Pancreas (tissue), 10 donors: ENCODE results near the gene RRP1B. TPM values are rescaled to one million over a fixed set of nuclear protein-coding genes. Genes with fewer than 3 reads are reported as not detected.

Experiments
- ATAC-seq, 4 donors: fragments of 200-7000 bp; cut with Tn5 transposase; one replicate each; pipeline versions ENCODE4 v1.8.0 to v1.9.1; 2020; ENCODE audit warnings: mild to moderate bottlenecking in 4 of 4, moderate library complexity in 4 of 4
- DNase-seq, 6 donors: peaks; one replicate each; pipeline ENCODE4 v3.0.0-alpha.2; 2020
- FAIRE-seq: peaks from 2 replicates; lab custom pipeline; 2012; peaks lifted over from hg19 to GRCh38; lab: Jason Lieb, UNC
- H3K27ac ChIP-seq, 4 donors: fragments of 200-600 bp; sonication (generic); 1 replicate in 3 of 4; 2 replicates in 1 of 4; pipeline versions ENCODE4 v1.5.0 to v1.8.0; 2020
- H3K27me3 ChIP-seq, 4 donors: fragments of 200-600 bp; one replicate each; pipeline ENCODE4 v1.8.0; 2021
- H3K36me3 ChIP-seq, 3 donors: fragments of 200-600 bp; sonication (generic) in 1 of 3; one replicate each; pipeline versions ENCODE4 v1.5.0 to v1.8.0; 2020 to 2021
- H3K4me1 ChIP-seq, 3 donors: fragments of 200-600 bp; one replicate each; pipeline ENCODE4 v1.8.0; 2021
- H3K4me3 ChIP-seq, 4 donors: fragments of 200-600 bp; sonication (generic) in 2 of 4; one replicate each; pipeline versions ENCODE4 v1.5.0 to v1.8.0; 2020 to 2021
- H3K9me3 ChIP-seq, 4 donors: fragments of 200-600 bp; one replicate each; pipeline ENCODE4 v1.8.0; 2021
- CTCF ChIP-seq, 4 donors: fragments of 200-600 bp; sonication (generic) in 3 of 4; IDR thresholded peaks; one replicate each; pipeline versions ENCODE4 v1.5.0 to v1.8.0; 2021; ENCODE audit warnings: antibody characterized with exemption in 4 of 4
- WGBS, 2 donors: extraction: QIAGEN DNeasy Blood & Tissue Kit; methylation state at CpG; one replicate each; pipeline ENCODE4 v1.1.7; 2013; 5-methylcytosine and 5-hydroxymethylcytosine counted together
- intact Hi-C, 3 donors: fragments of 100-400 bp; cut with DNase I; formaldehyde crosslinking; loops; one replicate each; pipeline versions ENCODE4 v1.11.1 to v1.14.2; 2022
- polyA plus RNA-seq, 2 donors: library from polyadenylated mRNA; stranded (reverse); fragments of 200-250 nt; gene quantifications; one replicate each; pipeline ENCODE4 v1.2.3, GENCODE V29; 2013
- total RNA-seq, 6 donors: library from RNA; stranded (reverse); fragmentation: NEBNext Ultra II Directional in 4 of 6; extraction: Animal tissue kit (Norgen Biotek cat#: 25700) in 4 of 6; gene quantifications; one replicate each; pipeline versions ENCODE4 v1.2.1 to v1.2.4, GENCODE V29; 2021 to 2023
- donor health status: healthy with polysubstance abuse.
- donor health status: DM: no; HTN: no; CAD: no; lungs with moderate emphysema.
- donor health status: DM: no; HTN: no; CAD: no.
- donor health status: control.
- donor health status: control.
- donor health status: Bipolar disorder and iron deficiency.
- donor health status: DM: yes; HTN: yes; CAD: no.
- donor health status: DM: no; HTN: no; CAD: no.
- donor health status: DM: no; HTN: no; CAD: no.
- donor health status: DM: yes; HTN: yes; CAD: no.

Gene RRP1B
- total and polyA plus RNA-seq, 8 donors: 4.4 to 13.3 (median 9.0) TPM

DNA sequence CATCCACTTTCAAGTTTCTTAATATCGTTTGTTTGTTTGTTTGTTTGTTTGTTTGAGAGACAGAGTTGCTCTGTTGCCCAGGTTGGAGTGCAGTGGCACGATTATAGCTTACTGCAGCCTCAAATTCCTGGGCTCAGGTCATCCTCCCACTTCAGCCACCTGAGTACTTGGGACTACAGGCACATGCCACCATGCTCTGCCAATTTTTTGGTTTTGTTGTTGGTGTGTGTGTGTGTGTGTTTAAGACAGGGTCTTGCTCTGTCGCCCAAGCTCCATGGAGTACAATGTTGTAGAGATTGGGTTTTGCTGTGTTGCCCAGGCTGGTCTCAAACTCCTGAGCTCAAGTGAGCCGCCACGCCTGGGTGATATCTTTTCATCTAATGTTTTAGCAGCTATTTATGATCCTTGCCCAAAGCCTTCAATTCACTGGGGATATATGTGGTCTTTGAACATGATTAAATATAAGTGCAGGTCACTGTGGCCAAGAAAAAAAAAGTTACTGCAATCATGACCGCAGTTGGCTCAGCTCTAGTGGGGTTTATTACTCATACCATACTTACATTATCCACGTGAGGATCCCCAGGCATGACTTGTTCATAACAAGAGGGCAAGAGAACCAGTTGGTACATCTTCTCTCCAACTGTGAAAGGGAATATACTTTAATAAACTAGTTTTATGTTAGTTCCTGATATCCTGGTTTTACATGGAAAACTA is 8.0 kb downstream of the RRP1B start:
- peaks cover 4 to 7% (median 5%) of the 10 kb centered on the region in 3 donors for H3K36me3 ChIP-seq
- no peak for DNase-seq
- no peaks in the 10 kb centered on the region for H3K9me3 ChIP-seq
- H3K4me3 ChIP-seq: no peak overlapping the region
- no peak for FAIRE-seq
- no peak overlapping the region for H3K27ac ChIP-seq
- intact Hi-C loops: no loop called here
- no peak for ATAC-seq
- no peak for TF ChIP-seq CTCF (IDR thresholded peaks at IDR 0.05)
- no peaks in the 10 kb centered on the region for H3K27me3 ChIP-seq
- no peaks in the 10 kb centered on the region for H3K4me1 ChIP-seq
- 88 to 91% methylated on average over 7 of the region's 7 CpGs for WGBS, 2 donors

- Histone ChIP-seq H3K9me3 (no peaks in the 10 kb centered on the region), H3K27ac (no peak overlapping the region), H3K27me3 (no peaks in the 10 kb centered on the region), H3K36me3 (peaks cover 4 to 11% (median 5%) of the 10 kb centered on the region in 3 donors), H3K4me3 (no peak overlapping the region), H3K4me1 (no peaks in the 10 kb centered on the region)
- no peak for ATAC-seq
- WGBS, 2 donors: 87 to 90% methylated on average over 20 of the region's 20 CpGs
- no peak for DNase-seq
- FAIRE-seq: no peak
- intact Hi-C loops: no loop called here
- TF ChIP-seq CTCF (IDR thresholded peaks at IDR 0.05): no peak
Observed at GRCh38 chr21:43669828-43670605, 10.7 kb downstream of the RRP1B start.

GRCh38 chr21:43675871-43676270 is 16.5 kb downstream of the RRP1B start:
- WGBS, 2 donors: 91 to 93% methylated on average over 3 of the region's 3 CpGs
- Histone ChIP-seq H3K4me3 (no peak overlapping the region), H3K4me1 (no peaks in the 10 kb centered on the region), H3K27ac (no peak overlapping the region), H3K27me3 (no peaks in the 10 kb centered on the region), H3K36me3 (peaks cover 0 to 17% (median 11%) of the 10 kb centered on the region in 3 donors), H3K9me3 (no peaks in the 10 kb centered on the region)
- TF ChIP-seq CTCF (IDR thresholded peaks at IDR 0.05): no peak
- ATAC-seq: no peak
- intact Hi-C loops: no loop called here
- FAIRE-seq: no peak
- no peak for DNase-seq

- Histone ChIP-seq H3K27ac (no peak overlapping the region), H3K4me1 (no peaks in the 10 kb centered on the region), H3K36me3 (peaks cover 0 to 17% (median 11%) of the 10 kb centered on the region in 3 donors), H3K27me3 (no peaks in the 10 kb centered on the region), H3K9me3 (no peaks in the 10 kb centered on the region), H3K4me3 (no peak overlapping the region)
- DNase-seq (no peak), ATAC-seq (no peak), FAIRE-seq (no peak)
- WGBS, 2 donors: 90 to 93% methylated on average over 15 of the region's 15 CpGs
- intact Hi-C loops: no loop called here
- TF ChIP-seq CTCF (IDR thresholded peaks at IDR 0.05): no peak
Observed at GRCh38 chr21:43676391-43676790, 17.0 kb downstream of the RRP1B start.
